Smooth muscle cell of the coronary artery (primary cell): ENCODE results near the gene KRTAP27-1. TPM values are rescaled to one million over a fixed set of nuclear protein-coding genes. Genes with fewer than 3 reads are reported as not detected.

Source experiments
- total RNA-seq: library from RNA; depleted of rRNA; stranded (reverse); fragments of >200 nt; gene quantifications from 2 replicates; pipeline ENCODE4 v1.2.3, GENCODE V29; 2014; ENCODE audit warnings: low replicate concordance

KRTAP27-1 gene, protein sequence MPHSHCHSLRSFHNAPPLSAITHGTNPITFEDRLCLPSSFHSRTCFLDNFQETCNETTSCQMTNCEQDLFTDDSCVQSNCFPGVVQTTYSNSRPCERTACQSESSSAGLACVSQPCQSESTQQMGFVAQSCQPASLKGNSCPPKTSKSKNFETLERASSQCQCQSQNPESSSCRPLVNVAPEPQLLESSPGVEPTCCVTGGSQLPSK
- not detected in 2 replicates for total RNA-seq

GRCh38 chr21:30337276-30337744 is at the start of gene KRTAP27-1:
Gene KRTAP27-1 (minus strand): TSS chr21:30337694. CDS start chr21:30337668, 26 bp downstream.

GRCh38 chr21:30372139-30372770 is 34.8 kb upstream of the KRTAP27-1 start, which contains the start of gene KRTAP13-2:
Gene KRTAP13-2 (minus strand): TSS chr21:30372271. CDS start chr21:30372213, 58 bp downstream.

DNA sequence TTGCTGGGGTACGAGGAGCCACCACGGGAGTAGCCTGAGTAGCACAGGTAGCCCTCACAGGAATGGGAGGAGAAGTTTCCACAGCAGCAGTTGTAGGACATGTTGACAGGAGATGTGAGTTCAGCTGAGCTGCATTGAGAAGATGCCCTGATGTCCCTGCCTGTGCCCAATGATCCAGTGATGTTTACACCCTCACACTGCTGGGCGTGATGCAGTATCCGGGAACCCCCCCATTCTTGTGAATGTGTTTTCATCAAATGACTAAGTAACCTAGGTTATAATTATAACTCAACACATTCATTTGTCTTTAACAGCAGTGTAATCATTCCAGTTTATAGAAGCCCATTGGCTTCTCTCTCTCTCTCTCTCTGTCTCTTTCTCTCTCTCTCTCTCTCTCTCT is 11.0 kb upstream of the KRTAP27-1 start, which contains the start of gene KRTAP23-1:
TSS of gene KRTAP23-1 (minus strand) at position 101 of the 400 bp plus-strand sequence. CDS start at position 101, 0 bp downstream.

DNA sequence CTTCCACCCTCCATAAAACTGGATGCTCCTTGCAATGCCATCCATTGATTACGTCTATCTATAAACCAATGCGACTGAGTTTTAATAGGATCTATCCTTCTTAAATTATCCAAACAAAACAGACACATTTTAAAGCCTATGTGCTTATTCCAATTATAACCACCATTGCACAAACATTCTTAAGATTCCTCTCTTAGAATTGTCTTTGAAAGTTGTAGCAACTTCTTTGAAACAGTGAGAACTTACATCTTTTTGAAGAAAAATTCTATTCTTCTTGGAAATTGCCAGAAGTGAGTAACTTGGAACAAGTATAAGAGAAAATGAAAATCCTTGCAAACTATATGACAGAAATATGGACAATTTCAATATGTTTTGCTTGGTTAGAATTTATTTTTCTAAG is 17.3 kb downstream of the KRTAP27-1 start, which contains the start of gene KRTAP26-1:
TSS of gene KRTAP26-1 (minus strand) at position 101 of the 400 bp plus-strand sequence. CDS start 280 bp downstream, outside the sequence.

GRCh38 chr21:30289215-30289614 is 48.3 kb downstream of the KRTAP27-1 start, which contains the start of gene KRTAP25-1:
Gene KRTAP25-1 (minus strand): TSS chr21:30289514. CDS start chr21:30289490, 24 bp downstream.

Other genes starting within 250 kb of the KRTAP27-1 start
- gene CLDN17, start 170.9 kb downstream of the KRTAP27-1 start, total RNA-seq = not detected in 2 replicates
- gene CLDN8, start 121.6 kb downstream of the KRTAP27-1 start, total RNA-seq = not detected in 2 replicates
- gene KRTAP24-1, start 54.7 kb downstream of the KRTAP27-1 start, total RNA-seq = not detected in 2 replicates
- not detected in 2 replicates for gene KRTAP25-1, start 48.2 kb downstream of the KRTAP27-1 start, total RNA-seq
- not detected in 2 replicates for gene KRTAP26-1, start 17.4 kb downstream of the KRTAP27-1 start, total RNA-seq
- not detected in 2 replicates for gene KRTAP23-1, start 10.9 kb upstream of the KRTAP27-1 start, total RNA-seq
- not detected in 2 replicates for gene KRTAP13-2, start 34.6 kb upstream of the KRTAP27-1 start, total RNA-seq
- not detected in 2 replicates for gene KRTAP13-1, start 58.3 kb upstream of the KRTAP27-1 start, total RNA-seq
- gene KRTAP13-3, start 88.2 kb upstream of the KRTAP27-1 start, total RNA-seq = not detected in 2 replicates
- gene KRTAP13-4, start 92.5 kb upstream of the KRTAP27-1 start, total RNA-seq = not detected in 2 replicates
- gene KRTAP15-1, start 102.6 kb upstream of the KRTAP27-1 start, total RNA-seq = not detected in 2 replicates
- not detected in 2 replicates for gene KRTAP19-1, start 142.7 kb upstream of the KRTAP27-1 start, total RNA-seq
- not detected in 2 replicates for gene KRTAP19-2, start 149.7 kb upstream of the KRTAP27-1 start, total RNA-seq
- not detected in 2 replicates for gene KRTAP19-3, start 154.3 kb upstream of the KRTAP27-1 start, total RNA-seq
- gene KRTAP19-4, start 159.5 kb upstream of the KRTAP27-1 start, total RNA-seq = not detected in 2 replicates
- gene KRTAP19-5, start 164.4 kb upstream of the KRTAP27-1 start, total RNA-seq = not detected in 2 replicates
- gene KRTAP19-6, start 204.2 kb upstream of the KRTAP27-1 start, total RNA-seq = not detected in 2 replicates
- not detected in 2 replicates for gene KRTAP19-7, start 223.6 kb upstream of the KRTAP27-1 start, total RNA-seq